ENCODE measurements around the gene VSIR. TPM values are rescaled to one million over a fixed set of nuclear protein-coding genes. Genes with fewer than 3 reads are reported as not detected.

The VSIR gene
- total and polyA plus RNA-seq, 9 of the 15 experiments (the other 6 are each of a cell fraction or from before 2014, with no cell fraction given), result 0.14 to 20.5 (median 9.3) TPM

DNA sequence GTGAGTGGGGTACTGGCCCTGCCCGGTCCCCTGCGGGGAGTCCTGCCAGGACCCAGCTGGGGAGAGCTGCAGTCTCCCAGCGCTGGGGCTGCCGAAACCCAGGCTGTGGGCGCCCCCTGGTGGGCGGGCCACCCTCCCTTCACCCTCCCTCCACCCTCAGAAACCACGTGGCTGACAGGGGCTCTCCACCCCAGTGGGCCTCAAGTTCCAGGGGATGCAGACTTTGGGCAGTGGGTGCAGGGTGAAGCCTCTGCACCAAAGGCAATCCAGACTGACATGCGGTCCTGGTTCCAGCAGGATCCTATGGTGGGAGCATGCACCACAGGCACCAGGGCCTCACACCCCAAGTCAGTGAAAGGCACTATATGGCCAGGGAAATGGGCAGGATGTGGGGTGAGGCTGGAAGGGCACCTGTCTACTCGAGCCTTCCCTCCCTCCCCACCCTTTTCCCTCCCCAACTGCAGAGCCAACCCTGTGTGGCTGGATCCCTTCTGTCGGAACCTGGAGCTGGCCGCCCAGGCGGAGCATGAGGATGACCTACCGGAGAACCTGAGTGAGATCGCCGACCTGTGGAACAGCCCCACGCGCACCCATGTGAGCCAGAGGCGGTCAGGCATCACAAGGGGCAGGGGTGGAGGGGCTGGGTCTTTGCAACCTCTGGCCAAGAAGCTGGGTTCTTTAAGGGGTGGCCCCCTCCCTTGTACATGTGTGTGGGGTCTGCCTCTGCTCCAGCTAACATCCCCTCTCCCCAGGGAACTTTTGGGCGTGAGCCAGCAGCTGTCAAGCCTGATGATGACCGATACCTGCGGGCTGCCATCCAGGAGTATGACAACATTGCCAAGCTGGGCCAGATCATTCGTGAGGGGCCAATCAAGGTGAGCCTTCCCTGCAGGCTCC is 38.9 kb upstream of the VSIR start (continued):
- TF ChIP-seq, protein P1, sequence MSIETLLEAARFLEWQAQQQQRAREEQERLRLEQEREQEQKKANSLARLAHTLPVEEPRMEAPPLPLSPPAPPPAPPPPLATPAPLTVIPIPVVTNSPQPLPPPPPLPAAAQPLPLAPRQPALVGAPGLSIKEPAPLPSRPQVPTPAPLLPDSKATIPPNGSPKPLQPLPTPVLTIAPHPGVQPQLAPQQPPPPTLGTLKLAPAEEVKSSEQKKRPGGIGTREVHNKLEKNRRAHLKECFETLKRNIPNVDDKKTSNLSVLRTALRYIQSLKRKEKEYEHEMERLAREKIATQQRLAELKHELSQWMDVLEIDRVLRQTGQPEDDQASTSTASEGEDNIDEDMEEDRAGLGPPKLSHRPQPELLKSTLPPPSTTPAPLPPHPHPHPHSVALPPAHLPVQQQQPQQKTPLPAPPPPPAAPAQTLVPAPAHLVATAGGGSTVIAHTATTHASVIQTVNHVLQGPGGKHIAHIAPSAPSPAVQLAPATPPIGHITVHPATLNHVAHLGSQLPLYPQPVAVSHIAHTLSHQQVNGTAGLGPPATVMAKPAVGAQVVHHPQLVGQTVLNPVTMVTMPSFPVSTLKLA (conservative IDR thresholded peaks at IDR 0.05), result peak; percentile 82 to 91
- TF ChIP-seq, protein P2, sequence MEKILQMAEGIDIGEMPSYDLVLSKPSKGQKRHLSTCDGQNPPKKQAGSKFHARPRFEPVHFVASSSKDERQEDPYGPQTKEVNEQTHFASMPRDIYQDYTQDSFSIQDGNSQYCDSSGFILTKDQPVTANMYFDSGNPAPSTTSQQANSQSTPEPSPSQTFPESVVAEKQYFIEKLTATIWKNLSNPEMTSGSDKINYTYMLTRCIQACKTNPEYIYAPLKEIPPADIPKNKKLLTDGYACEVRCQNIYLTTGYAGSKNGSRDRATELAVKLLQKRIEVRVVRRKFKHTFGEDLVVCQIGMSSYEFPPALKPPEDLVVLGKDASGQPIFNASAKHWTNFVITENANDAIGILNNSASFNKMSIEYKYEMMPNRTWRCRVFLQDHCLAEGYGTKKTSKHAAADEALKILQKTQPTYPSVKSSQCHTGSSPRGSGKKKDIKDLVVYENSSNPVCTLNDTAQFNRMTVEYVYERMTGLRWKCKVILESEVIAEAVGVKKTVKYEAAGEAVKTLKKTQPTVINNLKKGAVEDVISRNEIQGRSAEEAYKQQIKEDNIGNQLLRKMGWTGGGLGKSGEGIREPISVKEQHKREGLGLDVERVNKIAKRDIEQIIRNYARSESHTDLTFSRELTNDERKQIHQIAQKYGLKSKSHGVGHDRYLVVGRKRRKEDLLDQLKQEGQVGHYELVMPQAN (IDR thresholded peaks at IDR 0.05; ENCODE audit: borderline replicate concordance), result peak; percentile 32; the same call in 1 of the 2 replicates
- TF ChIP-seq, protein P3, sequence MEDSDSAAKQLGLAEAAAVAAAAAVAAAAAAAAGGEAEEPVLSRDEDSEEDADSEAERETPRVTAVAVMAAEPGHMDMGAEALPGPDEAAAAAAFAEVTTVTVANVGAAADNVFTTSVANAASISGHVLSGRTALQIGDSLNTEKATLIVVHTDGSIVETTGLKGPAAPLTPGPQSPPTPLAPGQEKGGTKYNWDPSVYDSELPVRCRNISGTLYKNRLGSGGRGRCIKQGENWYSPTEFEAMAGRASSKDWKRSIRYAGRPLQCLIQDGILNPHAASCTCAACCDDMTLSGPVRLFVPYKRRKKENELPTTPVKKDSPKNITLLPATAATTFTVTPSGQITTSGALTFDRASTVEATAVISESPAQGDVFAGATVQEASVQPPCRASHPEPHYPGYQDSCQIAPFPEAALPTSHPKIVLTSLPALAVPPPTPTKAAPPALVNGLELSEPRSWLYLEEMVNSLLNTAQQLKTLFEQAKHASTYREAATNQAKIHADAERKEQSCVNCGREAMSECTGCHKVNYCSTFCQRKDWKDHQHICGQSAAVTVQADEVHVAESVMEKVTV (CRISPR knock-in tag; IDR thresholded peaks at IDR 0.05), result peak; percentile 93
- peak in 1 of 3 experiments; percentile 21 for TF ChIP-seq YY1 (IDR thresholded peaks at IDR 0.05; ENCODE audit: borderline replicate concordance in 1 of 3, control insufficient read depth in 1 of 3, extremely low read depth in 1 of 3, insufficient read depth in 3 of 3, insufficient read length in 1 of 3, insufficient replicate concordance in 2 of 3, low read depth in 1 of 3, low read length in 2 of 3)
- TF ChIP-seq, protein P4, sequence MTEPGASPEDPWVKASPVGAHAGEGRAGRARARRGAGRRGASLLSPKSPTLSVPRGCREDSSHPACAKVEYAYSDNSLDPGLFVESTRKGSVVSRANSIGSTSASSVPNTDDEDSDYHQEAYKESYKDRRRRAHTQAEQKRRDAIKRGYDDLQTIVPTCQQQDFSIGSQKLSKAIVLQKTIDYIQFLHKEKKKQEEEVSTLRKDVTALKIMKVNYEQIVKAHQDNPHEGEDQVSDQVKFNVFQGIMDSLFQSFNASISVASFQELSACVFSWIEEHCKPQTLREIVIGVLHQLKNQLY (CRISPR knock-in tag; conservative IDR thresholded peaks at IDR 0.05), result peak in 1 of 2 experiments; percentile 82; a peak in 1 of 4 replicates
- TF ChIP-seq HCFC1 (IDR thresholded peaks at IDR 0.05; ENCODE audit: low read depth, low read length), result peak; percentile 6; the same call in 1 of the 2 replicates
- TF ChIP-seq HDAC6 (IDR thresholded peaks at IDR 0.05; ENCODE audit: low read depth, low read length), result no peak
